ENCODE data around the gene SYCE3.

SYCE3 gene

GRCh38 chr22:50574383-50574755, 11.7 kb upstream of the SYCE3 start:
- DNase-seq, result no peak

- DNase-seq, result no peak
These were observed 11.0 kb upstream of the SYCE3 start for GRCh38 chr22:50573491-50574382.

- no peak for DNase-seq
These were observed 10.2 kb upstream of the SYCE3 start for GRCh38 chr22:50572965-50573364.

- DNase-seq, result no peak
These were observed 8.8 kb upstream of the SYCE3 start for GRCh38 chr22:50571264-50572175.

- no peak for DNase-seq
These were observed 8.1 kb upstream of the SYCE3 start for GRCh38 chr22:50570861-50571260.

- no peak for DNase-seq
These were observed 7.3 kb upstream of the SYCE3 start for GRCh38 chr22:50569896-50570535.

- no peak for DNase-seq
These were observed 6.3 kb upstream of the SYCE3 start for GRCh38 chr22:50569041-50569459.

- no peak for DNase-seq
These were observed 5.9 kb upstream of the SYCE3 start for GRCh38 chr22:50568626-50569025.

GRCh38 chr22:50567721-50568252, 5.1 kb upstream of the SYCE3 start:
- no peak for DNase-seq

GRCh38 chr22:50564289-50564688, 1.6 kb upstream of the SYCE3 start:
- DNase-seq, result no peak

GRCh38 chr22:50563413-50564160, 868 bp upstream of the SYCE3 start:
- no peak for DNase-seq

GRCh38 chr22:50561401-50562358, 1.0 kb downstream of the SYCE3 start:
- no peak for DNase-seq

GRCh38 chr22:50560034-50560433, 2.7 kb downstream of the SYCE3 start:
- DNase-seq, result no peak

- DNase-seq, result no peak
These were observed 6.0 kb downstream of the SYCE3 start for GRCh38 chr22:50556703-50557102.

GRCh38 chr22:50553310-50553709, 9.4 kb downstream of the SYCE3 start:
- DNase-seq, result no peak

GRCh38 chr22:50551160-50551752, 11.5 kb downstream of the SYCE3 start:
- DNase-seq, result no peak

- DNase-seq, result no peak
These were observed 12.3 kb downstream of the SYCE3 start for GRCh38 chr22:50550395-50550794.

- DNase-seq, result no peak
These were observed 13.6 kb downstream of the SYCE3 start for GRCh38 chr22:50548921-50549790.
